ENCODE data around the gene METTL13.

DNA sequence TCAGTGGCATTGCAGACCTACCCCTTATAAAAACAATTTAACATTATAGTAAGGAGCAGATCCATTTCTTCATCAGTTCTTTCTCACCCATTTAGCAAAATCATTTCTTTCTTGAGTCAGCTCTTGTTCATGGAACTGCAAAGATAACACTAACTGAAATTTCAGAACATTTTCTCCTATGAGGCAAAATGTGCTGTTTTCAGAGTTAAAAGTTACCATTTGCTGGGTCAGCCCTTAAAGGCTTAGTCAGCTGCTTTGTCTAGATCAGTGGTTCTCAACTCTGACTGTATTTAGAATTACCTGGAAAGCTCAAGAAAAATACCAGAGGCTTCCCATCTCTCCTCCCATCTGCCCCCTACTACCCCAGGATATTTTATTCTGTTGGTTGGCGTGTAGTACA, 12.2 kb downstream of the METTL13 start:
- TF ChIP-seq, protein P1, sequence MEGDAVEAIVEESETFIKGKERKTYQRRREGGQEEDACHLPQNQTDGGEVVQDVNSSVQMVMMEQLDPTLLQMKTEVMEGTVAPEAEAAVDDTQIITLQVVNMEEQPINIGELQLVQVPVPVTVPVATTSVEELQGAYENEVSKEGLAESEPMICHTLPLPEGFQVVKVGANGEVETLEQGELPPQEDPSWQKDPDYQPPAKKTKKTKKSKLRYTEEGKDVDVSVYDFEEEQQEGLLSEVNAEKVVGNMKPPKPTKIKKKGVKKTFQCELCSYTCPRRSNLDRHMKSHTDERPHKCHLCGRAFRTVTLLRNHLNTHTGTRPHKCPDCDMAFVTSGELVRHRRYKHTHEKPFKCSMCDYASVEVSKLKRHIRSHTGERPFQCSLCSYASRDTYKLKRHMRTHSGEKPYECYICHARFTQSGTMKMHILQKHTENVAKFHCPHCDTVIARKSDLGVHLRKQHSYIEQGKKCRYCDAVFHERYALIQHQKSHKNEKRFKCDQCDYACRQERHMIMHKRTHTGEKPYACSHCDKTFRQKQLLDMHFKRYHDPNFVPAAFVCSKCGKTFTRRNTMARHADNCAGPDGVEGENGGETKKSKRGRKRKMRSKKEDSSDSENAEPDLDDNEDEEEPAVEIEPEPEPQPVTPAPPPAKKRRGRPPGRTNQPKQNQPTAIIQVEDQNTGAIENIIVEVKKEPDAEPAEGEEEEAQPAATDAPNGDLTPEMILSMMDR (IDR thresholded peaks at IDR 0.05): no peak
- TF ChIP-seq POLR2A (IDR thresholded peaks at IDR 0.05): no peak
